ENCODE data around the gene MKI67. TPM values are rescaled to one million over a fixed set of nuclear protein-coding genes. Genes with fewer than 3 reads are reported as not detected.

Gene MKI67
- total and polyA plus RNA-seq, 9 of the 15 experiments (the other 6 are each of a cell fraction or from before 2014, with no cell fraction given), result 11.8 to 86.5 (median 36.0) TPM

GRCh38 chr10:128051548-128051947, 74.7 kb downstream of the MKI67 start (continued):
- TF ChIP-seq, protein P1, sequence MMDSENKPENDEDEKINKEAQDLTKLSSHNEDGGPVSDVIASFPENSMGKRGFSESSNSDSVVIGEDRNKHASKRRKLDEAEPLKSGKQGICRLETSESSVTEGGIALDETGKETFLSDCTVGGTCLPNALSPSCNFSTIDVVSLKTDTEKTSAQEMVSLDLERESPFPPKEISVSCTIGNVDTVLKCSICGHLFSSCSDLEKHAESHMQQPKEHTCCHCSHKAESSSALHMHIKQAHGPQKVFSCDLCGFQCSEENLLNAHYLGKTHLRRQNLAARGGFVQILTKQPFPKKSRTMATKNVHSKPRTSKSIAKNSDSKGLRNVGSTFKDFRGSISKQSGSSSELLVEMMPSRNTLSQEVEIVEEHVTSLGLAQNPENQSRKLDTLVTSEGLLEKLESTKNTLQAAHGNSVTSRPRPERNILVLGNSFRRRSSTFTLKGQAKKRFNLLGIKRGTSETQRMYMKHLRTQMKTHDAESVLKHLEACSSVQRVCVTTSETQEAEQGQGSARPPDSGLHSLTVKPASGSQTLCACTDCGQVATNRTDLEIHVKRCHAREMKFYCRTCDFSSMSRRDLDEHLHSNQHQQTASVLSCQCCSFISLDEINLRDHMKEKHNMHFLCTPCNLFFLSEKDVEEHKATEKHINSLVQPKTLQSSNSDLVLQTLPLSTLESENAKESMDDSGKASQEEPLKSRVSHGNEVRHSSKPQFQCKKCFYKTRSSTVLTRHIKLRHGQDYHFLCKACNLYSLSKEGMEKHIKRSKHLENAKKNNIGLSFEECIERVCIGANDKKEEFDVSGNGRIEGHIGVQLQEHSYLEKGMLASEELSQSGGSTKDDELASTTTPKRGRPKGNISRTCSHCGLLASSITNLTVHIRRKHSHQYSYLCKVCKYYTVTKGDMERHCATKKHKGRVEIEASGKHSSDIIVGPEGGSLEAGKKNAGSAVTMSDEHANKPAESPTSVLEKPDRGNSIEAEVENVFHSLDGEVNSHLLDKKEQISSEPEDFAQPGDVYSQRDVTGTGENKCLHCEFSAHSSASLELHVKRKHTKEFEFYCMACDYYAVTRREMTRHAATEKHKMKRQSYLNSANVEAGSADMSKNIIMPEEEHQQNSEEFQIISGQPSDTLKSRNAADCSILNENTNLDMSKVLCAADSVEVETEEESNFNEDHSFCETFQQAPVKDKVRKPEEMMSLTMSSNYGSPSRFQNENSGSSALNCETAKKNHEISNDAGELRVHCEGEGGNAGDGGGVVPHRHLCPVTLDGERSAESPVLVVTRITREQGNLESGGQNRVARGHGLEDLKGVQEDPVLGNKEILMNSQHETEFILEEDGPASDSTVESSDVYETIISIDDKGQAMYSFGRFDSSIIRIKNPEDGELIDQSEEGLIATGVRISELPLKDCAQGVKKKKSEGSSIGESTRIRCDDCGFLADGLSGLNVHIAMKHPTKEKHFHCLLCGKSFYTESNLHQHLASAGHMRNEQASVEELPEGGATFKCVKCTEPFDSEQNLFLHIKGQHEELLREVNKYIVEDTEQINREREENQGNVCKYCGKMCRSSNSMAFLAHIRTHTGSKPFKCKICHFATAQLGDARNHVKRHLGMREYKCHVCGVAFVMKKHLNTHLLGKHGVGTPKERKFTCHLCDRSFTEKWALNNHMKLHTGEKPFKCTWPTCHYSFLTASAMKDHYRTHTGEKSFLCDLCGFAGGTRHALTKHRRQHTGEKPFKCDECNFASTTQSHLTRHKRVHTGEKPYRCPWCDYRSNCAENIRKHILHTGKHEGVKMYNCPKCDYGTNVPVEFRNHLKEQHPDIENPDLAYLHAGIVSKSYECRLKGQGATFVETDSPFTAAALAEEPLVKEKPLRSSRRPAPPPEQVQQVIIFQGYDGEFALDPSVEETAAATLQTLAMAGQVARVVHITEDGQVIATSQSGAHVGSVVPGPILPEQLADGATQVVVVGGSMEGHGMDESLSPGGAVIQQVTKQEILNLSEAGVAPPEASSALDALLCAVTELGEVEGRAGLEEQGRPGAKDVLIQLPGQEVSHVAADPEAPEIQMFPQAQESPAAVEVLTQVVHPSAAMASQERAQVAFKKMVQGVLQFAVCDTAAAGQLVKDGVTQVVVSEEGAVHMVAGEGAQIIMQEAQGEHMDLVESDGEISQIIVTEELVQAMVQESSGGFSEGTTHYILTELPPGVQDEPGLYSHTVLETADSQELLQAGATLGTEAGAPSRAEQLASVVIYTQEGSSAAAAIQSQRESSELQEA (IDR thresholded peaks at IDR 0.05; ENCODE audit: low read depth), result no peak
- TF ChIP-seq ZNF707 (CRISPR knock-in tag; conservative IDR thresholded peaks at IDR 0.05), result no peak

- H3K36me3 ChIP-seq (ENCODE audit: control insufficient read depth, insufficient read depth, low read length), result no peaks in the 10 kb centered on the region
- no peak for TF ChIP-seq SMAD1 (IDR thresholded peaks at IDR 0.05; ENCODE audit: low read depth, low read length, partially characterized antibody)
- TF ChIP-seq, protein P2, sequence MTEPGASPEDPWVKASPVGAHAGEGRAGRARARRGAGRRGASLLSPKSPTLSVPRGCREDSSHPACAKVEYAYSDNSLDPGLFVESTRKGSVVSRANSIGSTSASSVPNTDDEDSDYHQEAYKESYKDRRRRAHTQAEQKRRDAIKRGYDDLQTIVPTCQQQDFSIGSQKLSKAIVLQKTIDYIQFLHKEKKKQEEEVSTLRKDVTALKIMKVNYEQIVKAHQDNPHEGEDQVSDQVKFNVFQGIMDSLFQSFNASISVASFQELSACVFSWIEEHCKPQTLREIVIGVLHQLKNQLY (CRISPR knock-in tag; conservative IDR thresholded peaks at IDR 0.05), result no peak
- no peak for TF ChIP-seq RNF219 (CRISPR knock-in tag; IDR thresholded peaks at IDR 0.05)
- no peak for TF ChIP-seq ZNF785 (CRISPR knock-in tag; IDR thresholded peaks at IDR 0.05)
- TF ChIP-seq, protein P3, sequence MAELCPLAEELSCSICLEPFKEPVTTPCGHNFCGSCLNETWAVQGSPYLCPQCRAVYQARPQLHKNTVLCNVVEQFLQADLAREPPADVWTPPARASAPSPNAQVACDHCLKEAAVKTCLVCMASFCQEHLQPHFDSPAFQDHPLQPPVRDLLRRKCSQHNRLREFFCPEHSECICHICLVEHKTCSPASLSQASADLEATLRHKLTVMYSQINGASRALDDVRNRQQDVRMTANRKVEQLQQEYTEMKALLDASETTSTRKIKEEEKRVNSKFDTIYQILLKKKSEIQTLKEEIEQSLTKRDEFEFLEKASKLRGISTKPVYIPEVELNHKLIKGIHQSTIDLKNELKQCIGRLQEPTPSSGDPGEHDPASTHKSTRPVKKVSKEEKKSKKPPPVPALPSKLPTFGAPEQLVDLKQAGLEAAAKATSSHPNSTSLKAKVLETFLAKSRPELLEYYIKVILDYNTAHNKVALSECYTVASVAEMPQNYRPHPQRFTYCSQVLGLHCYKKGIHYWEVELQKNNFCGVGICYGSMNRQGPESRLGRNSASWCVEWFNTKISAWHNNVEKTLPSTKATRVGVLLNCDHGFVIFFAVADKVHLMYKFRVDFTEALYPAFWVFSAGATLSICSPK (IDR thresholded peaks at IDR 0.05; ENCODE audit: borderline replicate concordance), result no peak
- TF ChIP-seq DMBX1 (CRISPR knock-in tag; IDR thresholded peaks at IDR 0.05; ENCODE audit: borderline replicate concordance), result no peak
These were observed 75.3 kb downstream of the MKI67 start for GRCh38 chr10:128050936-128051335.

More at GRCh38 chr10:128050936-128051335, 75.3 kb downstream of the MKI67 start:
- in situ Hi-C loops (cut with MboI), result no loop called here
- intact Hi-C loops (cut with micrococcal nuclease), result no loop called here
- Histone ChIP-seq H3K4me3 (no peak overlapping the region), H2AFZ (ENCODE audit: low read depth, low read length) (no peak overlapping the region), H3K9me3 (replicated peaks; ENCODE audit: control insufficient read depth, insufficient read depth, low read depth, low read length) (no peaks in the 10 kb centered on the region), H3K4me2 (ENCODE audit: insufficient read depth, low read length) (no peak overlapping the region), H3K79me2 (ENCODE audit: control insufficient read depth, insufficient read depth, low read length) (no peaks in the 10 kb centered on the region), H4K20me1 (replicated peaks; ENCODE audit: control insufficient read depth, insufficient read depth, low read length) (no peaks in the 10 kb centered on the region), H3K4me1 (replicated peaks in 1 of 2; ENCODE audit: control insufficient read depth in 2 of 2, insufficient read depth in 2 of 2, low read length in 2 of 2) (no peaks in the 10 kb centered on the region), H3K27ac (ENCODE audit: extremely low read depth, low read depth, low read length) (no peak overlapping the region), H3K9ac (ENCODE audit: insufficient read depth in 1 of 2, low read depth in 2 of 2, low read length in 2 of 2) (no peak overlapping the region), H3K27me3 (ENCODE audit: control insufficient read depth in 2 of 2, insufficient read depth in 2 of 2, low read length in 2 of 2) (peaks cover 3 to 39% of the 10 kb centered on the region in 2 experiments; a peak in 3 of 5 replicates), H3K9me1 (ENCODE audit: control insufficient read depth, insufficient read depth, low read length) (no peaks in the 10 kb centered on the region)
- FAIRE-seq (no peak), DNase-seq (ENCODE audit: extremely low read depth in 1 of 4, low spot score in 3 of 4) (no peak), ATAC-seq (no peak)
- ChIA-PET POLR2A (interaction anchor here (0.5 to 0.7 kb wide), 2 partner anchors 18 to 229 kb away, joined by 3 read pairs; no protein-coding TSS in a partner anchor), CTCF (ENCODE audit: low intra/inter-chr PET ratio) (no interaction called here)
- no TSS peak for BruUV-seq (replicated peaks)

All from K562 (cell line).